Adrenal gland (tissue), 5 donors: ENCODE data around the gene IL1RL2.

ENCODE experiments used
- POLR2A ChIP-seq, 2 donors: fragments of 450-650 bp; IDR thresholded peaks; one replicate each; pipeline ENCODE4 v1.6.1; 2017; ENCODE audit warnings: antibody characterized with exemption in 2 of 2, mild to moderate bottlenecking in 2 of 2, moderate library complexity in 1 of 2
- TF ChIP-seq, protein P1 (sequence below), 6 experiments: fragments of 450-650 bp in 4 of 6; fragments of 200-600 bp in 2 of 6; sonication (generic) in 1 of 6; IDR thresholded peaks; 1 replicate in 5 of 6; 2 replicates in 1 of 6; pipeline versions ENCODE4 v1.5.1 to v1.8.0; 2016 to 2021; ENCODE audit warnings: antibody characterized with exemption in 6 of 6, mild to moderate bottlenecking in 2 of 6, moderate library complexity in 1 of 6
- donor health status: DM: no; HTN: no; CAD: no.

DNA sequence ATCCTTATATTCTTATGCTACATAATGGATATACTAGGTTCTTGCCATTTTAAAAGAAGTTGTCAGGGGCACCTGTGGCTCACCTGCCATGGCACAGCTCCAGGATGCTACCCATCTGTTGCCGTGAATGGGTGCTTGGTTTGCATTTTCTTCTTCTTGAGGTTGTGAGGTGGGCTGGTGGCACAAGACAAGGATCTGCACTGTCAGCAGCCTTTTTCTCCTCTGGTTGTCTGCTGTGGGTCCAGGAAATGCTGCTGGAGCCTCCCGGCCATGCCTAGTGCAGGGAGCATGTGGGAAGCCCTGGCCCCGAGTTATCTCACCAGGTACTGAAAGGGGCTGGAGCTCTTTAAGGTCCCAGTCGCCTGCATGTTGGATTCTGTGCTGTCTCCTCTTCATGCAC is 41.7 kb upstream of the IL1RL2 start:
- TF ChIP-seq, protein P1, sequence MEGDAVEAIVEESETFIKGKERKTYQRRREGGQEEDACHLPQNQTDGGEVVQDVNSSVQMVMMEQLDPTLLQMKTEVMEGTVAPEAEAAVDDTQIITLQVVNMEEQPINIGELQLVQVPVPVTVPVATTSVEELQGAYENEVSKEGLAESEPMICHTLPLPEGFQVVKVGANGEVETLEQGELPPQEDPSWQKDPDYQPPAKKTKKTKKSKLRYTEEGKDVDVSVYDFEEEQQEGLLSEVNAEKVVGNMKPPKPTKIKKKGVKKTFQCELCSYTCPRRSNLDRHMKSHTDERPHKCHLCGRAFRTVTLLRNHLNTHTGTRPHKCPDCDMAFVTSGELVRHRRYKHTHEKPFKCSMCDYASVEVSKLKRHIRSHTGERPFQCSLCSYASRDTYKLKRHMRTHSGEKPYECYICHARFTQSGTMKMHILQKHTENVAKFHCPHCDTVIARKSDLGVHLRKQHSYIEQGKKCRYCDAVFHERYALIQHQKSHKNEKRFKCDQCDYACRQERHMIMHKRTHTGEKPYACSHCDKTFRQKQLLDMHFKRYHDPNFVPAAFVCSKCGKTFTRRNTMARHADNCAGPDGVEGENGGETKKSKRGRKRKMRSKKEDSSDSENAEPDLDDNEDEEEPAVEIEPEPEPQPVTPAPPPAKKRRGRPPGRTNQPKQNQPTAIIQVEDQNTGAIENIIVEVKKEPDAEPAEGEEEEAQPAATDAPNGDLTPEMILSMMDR (IDR thresholded peaks at IDR 0.05), result no peak
- TF ChIP-seq POLR2A (IDR thresholded peaks at IDR 0.05), result no peak
